ENCODE data around the gene OR51B6. TPM values are rescaled to one million over a fixed set of nuclear protein-coding genes. Genes with fewer than 3 reads are reported as not detected.
"Not testable (repeated sequence)": the region's sequence is repeated elsewhere in the genome, so short reads cannot be mapped to it uniquely, and the experiment has no call there.

Gene OR51B6
- total RNA-seq, 2 donors from 2014 or later = not detected

- no peak for DNase-seq
- TF ChIP-seq POLR2A (IDR thresholded peaks at IDR 0.05) = no peak
- no peak for TF ChIP-seq CTCF (IDR thresholded peaks at IDR 0.05)
- H3K4me3 ChIP-seq = no peak overlapping the region
- intact Hi-C loops (cut with DNase I) = no loop called here
- no peaks in the 10 kb centered on the region for H3K36me3 ChIP-seq (replicated peaks in 1 of 2; ENCODE audit: insufficient read depth in 1 of 2, low read depth in 2 of 2)
- H3K9me3 ChIP-seq = no peaks in the 10 kb centered on the region
- no peak overlapping the region for H3K27ac ChIP-seq
- ATAC-seq = no peak
- no peaks in the 10 kb centered on the region for H3K4me1 ChIP-seq
- no peaks in the 10 kb centered on the region for H3K27me3 ChIP-seq
- WGBS, 2 donors = 41 to 43% methylated on average over 3 of the region's 3 CpGs
Measured at GRCh38 chr11:5345831-5346230, 5.5 kb upstream of the OR51B6 start.

- 18 to 20% methylated on average over 3 of the region's 3 CpGs for WGBS, 2 donors
- Histone ChIP-seq H3K4me3 (no peak overlapping the region), H3K27ac (no peak overlapping the region), H3K9me3 (no peaks in the 10 kb centered on the region), H3K36me3 (replicated peaks in 1 of 2; ENCODE audit: insufficient read depth in 1 of 2, low read depth in 2 of 2) (no peaks in the 10 kb centered on the region), H3K4me1 (no peaks in the 10 kb centered on the region), H3K27me3 (no peaks in the 10 kb centered on the region)
- no peak for ATAC-seq
- intact Hi-C loops (cut with DNase I) = no loop called here
- TF ChIP-seq CTCF (IDR thresholded peaks at IDR 0.05) (no peak), POLR2A (IDR thresholded peaks at IDR 0.05) (no peak)
- no peak for DNase-seq
Measured at GRCh38 chr11:5348551-5349194, 2.6 kb upstream of the OR51B6 start.

- Histone ChIP-seq H3K9me3 (no peaks in the 10 kb centered on the region), H3K36me3 (replicated peaks in 1 of 2; ENCODE audit: insufficient read depth in 1 of 2, low read depth in 2 of 2) (no peaks in the 10 kb centered on the region), H3K27ac (no peak overlapping the region), H3K4me3 (no peak overlapping the region), H3K27me3 (no peaks in the 10 kb centered on the region), H3K4me1 (no peaks in the 10 kb centered on the region)
- 30 to 34% methylated on average over 1 of the region's 1 CpG for WGBS, 2 donors
- DNase-seq = no peak
- TF ChIP-seq POLR2A (IDR thresholded peaks at IDR 0.05) (no peak), CTCF (IDR thresholded peaks at IDR 0.05) (no peak)
- ATAC-seq = no peak
- intact Hi-C loops (cut with DNase I) = no loop called here
Measured at GRCh38 chr11:5349550-5349949, 1.8 kb upstream of the OR51B6 start.

DNA sequence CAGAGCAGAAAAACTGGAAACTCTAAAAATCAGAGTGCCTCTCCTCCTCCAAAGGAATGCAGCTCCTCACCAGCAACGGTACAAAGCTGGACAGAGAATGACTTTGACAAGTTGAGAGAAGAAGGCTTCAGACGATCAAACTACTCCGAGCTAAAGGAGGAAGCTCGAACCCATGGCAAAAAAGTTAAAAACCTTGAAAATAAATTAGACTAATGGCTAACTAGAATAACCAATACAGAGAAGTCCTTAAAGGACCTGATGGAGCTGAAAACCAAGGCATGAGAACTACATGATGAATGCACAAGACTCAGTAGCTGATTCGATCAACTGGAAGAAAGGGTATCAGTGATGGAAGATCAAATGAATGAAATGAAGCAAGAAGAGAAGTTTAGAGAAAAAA is 4.7 kb downstream of the OR51B6 start:
- ATAC-seq; H3K36me3 ChIP-seq (replicated peaks in 1 of 2; ENCODE audit: insufficient read depth in 1 of 2, low read depth in 2 of 2); H3K27me3 ChIP-seq; H3K27ac ChIP-seq; intact Hi-C loops (cut with DNase I); H3K9me3 ChIP-seq; H3K4me1 ChIP-seq; H3K4me3 ChIP-seq; DNase-seq: not testable (repeated sequence)
- 62 to 64% methylated on average over 5 of the region's 5 CpGs for WGBS, 2 donors

DNA sequence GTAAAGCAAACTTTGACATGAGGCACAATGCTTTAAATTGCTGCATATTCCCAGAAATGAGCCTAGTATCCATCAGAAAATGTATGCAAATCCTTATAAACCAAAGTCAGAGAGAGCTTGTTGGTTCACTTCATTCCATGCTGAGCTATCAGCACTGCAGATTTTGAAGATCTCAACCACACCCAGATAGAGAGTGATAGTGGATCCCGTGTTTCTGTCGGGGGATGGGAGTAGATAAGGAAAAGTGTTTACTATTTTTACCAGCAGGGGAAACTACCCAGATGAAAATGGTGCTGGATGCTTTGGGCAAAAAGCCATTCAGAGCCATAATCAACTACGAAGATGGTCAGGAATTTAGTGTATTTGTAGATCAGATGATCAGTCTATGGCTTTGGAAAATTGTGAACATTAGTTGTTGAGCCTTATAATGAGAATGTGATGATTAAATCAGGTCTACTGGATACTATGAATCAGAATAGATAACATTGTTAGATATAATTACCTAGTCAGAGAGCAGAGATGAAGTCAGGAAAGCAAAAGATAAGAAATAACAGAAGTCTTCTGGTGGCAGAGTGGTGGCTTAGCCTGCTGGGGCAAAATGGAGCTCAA is 10.8 kb downstream of the OR51B6 start:
- no peaks in the 10 kb centered on the region for H3K27me3 ChIP-seq
- H3K4me1 ChIP-seq = no peaks in the 10 kb centered on the region
- intact Hi-C loops (cut with DNase I) = no loop called here
- 31 to 51% methylated on average over 3 of the region's 3 CpGs for WGBS, 2 donors
- TF ChIP-seq POLR2A (IDR thresholded peaks at IDR 0.05) (no peak), CTCF (IDR thresholded peaks at IDR 0.05) (no peak)
- H3K9me3 ChIP-seq = no peaks in the 10 kb centered on the region
- no peak overlapping the region for H3K4me3 ChIP-seq
- H3K36me3 ChIP-seq (replicated peaks in 1 of 2; ENCODE audit: insufficient read depth in 1 of 2, low read depth in 2 of 2) = no peaks in the 10 kb centered on the region
- ATAC-seq (no peak), DNase-seq (no peak)
- H3K27ac ChIP-seq = no peak overlapping the region
